Fibroblast of skin of abdomen (primary cell): Measurements from ENCODE around the gene SIVA1.

Source experiments
- DNase-seq: peaks from one replicate; pipeline ENCODE4 v3.0.0-alpha.2; 2013

SIVA1 gene

DNA sequence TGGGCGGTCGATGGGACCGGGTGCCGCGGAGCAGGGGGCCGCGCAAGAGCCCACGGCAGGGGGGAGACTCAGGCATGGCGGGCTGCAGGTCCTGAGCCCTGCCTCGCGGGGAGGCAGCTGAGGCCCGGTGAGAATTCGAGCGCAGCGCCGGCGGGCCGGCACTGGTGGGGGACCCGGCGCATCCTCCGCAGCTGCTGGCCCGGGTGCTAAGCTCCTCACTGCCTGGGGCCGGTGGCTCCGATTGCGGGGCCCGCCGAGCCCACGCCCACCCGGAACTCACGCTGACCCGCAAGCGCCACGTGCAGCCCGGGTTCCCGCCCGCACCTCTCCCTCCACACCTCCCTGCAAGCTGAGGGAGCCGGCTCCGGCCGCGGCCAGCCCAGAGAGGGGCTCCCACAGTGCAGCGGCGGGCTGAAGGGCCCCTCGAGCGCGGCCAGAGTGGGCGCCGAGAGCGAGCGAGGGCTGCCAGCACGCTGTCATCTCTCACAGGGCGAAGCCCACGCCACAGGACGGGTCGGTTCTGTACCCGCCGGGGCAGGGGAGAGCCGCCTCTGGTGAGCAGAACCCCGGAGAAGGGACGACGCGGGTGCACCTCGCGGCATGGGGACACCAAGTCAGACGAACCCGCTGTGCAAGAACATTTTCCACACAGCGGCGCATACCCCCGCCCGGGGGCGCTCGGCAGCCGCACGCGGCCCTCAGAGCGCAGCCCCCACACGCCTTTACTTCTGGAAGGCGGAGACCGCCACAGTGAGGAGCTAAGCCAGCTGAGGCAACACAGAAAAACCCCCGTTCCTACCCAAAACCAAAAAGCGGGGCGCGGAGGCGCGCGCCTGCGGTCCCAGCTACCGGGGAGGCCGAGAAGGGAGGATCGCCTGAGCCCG is 1.2 kb upstream of the SIVA1 start:
- DNase-seq: no peak

DNA sequence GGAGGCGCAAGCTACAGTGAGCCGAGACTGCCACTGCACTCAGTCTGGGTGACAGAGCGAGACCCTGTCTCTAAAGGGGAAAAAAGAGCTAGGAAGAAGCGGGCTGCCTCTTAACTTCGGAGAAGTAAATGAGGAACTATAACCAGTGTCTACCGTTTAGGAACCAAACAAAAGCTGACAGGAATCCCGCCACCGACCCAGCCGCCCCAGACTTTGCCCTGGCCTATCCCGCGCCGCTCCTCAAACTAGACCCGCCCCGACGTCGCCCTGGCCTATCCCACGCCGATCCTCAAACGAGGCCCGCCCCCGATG is 568 bp upstream of the SIVA1 start:
- no peak for DNase-seq

DNA sequence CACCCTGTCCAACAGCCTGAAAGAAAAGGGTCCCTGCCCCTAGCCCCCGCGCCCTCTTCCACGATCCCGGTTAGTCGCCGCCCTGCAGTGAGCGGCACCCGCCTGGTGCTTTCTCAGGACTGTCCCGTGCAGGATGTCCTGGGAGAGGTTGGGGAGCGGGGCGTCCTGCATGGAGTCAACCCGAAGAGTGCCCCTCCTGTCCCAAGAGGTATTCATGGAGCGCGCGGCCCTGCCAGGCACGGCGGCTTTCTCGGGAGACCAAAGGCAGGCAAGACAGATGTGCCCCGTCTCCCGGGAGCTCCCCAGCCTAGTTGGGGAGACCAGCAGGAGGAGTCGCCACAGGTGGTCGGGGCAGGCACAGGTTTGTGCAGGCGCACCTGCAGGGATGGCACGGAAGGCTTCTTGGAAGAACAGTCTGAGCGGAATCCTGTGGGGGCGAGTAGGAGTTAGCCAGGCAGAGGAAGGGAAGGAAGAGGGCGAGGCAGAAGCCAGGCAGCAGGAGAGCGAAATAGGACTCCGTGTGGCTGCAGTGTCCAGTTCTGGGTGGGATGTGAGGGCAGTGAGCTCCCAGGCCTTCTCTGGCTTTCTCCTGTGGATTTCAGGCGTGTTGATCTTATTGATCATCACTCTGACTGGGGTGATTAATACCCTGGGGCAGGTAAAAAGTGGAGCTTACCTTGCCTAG is 723 bp downstream of the SIVA1 start:
- DNase-seq: no peak

DNA sequence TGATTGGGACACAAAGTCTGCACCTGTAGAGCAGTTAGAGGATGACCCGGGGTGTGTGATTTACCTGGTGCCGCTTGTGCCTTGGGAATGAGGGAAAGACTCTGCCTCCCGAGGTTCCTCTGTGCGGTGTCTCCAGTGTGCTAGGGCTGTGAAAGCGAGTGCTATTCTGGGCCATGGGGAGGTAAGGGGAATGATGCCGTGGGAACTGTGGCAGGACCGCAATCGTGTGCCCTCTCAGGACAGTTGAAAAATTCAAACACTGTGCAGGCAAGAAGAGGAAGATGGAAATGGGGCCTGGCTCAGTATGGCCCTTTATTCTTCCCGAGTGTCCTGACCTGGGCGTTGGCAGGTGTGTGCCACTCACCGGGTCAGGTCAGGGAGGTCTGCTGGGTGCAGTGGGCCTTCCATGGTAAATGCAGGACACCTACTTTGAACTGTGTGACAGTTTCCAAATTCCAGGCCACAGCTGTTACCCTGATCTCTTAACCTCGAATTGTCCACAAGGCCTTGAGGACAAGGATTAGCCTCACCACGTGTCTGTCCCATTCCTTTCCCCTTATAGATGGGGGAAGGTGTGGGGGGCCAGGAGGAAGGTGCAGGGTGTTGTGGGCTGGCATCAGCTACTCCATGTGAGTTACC is 1.4 kb downstream of the SIVA1 start:
- no peak for DNase-seq

DNA sequence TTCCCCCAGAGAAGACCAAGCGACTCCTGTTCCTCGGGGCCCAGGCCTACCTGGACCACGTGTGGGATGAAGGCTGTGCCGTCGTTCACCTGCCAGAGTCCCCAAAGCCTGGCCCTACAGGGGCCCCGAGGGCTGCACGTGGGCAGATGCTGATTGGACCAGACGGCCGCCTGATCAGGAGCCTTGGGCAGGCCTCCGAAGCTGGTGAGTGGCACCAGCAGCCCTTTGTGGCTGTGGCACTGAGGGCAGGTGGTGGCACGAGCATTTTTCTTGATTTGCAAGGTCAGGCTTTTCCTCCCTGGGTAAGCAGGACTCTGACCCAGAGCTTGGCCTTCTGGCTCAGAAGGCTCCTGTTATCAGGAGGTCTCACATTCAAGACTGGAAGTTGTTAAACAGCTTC is 2.7 kb downstream of the SIVA1 start:
- DNase-seq: no peak

DNA sequence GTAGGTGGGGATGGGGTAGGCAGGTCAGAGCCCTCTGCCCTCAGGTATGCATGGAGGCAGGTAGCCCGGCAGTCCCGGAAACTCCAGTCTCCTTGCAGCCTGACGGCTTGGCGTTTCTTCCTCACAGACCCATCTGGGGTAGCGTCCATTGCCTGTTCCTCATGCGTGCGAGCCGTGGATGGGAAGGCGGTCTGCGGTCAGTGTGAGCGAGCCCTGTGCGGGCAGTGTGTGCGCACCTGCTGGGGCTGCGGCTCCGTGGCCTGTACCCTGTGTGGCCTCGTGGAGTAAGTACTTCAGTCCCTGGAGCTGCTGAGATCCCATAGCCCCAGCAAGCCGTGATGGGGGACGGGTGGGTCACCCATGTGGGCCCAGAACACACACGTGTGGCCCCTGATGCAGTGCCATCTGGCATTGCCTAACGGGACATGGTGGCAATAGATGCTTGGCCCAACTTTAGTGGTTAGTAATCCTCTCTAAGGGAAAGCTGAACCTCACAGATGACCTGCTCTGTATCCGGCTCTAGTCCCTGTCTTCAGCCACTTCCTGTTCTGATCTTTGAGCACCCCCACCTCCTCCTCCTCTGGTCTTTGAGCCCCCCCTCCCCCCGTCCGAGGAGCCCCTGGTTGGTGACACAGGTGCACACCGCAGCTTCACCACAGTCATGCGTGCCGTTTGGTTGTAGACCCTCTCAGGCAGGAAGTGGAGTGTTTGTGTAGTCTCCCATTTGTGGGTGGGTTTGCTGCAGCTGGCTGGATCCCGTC is 3.7 kb downstream of the SIVA1 start:
- DNase-seq: no peak

DNA sequence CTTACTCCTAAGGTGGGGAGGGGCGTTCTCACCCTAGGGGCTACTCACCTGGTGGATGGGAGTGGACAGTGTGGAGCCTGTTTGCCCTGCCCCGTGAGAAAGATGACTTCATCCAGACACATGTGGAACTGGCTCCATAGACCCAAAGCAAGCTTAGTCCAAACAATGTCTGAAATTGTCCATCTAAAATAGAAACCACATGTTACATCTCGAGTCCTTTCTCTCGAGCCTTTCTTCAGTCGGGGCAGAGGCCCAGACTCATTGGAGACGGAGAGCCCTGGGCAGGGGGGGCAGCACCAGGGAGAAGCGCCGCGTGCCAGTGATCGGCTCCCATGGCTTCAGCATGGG is 4.3 kb downstream of the SIVA1 start:
- no peak for DNase-seq

DNA sequence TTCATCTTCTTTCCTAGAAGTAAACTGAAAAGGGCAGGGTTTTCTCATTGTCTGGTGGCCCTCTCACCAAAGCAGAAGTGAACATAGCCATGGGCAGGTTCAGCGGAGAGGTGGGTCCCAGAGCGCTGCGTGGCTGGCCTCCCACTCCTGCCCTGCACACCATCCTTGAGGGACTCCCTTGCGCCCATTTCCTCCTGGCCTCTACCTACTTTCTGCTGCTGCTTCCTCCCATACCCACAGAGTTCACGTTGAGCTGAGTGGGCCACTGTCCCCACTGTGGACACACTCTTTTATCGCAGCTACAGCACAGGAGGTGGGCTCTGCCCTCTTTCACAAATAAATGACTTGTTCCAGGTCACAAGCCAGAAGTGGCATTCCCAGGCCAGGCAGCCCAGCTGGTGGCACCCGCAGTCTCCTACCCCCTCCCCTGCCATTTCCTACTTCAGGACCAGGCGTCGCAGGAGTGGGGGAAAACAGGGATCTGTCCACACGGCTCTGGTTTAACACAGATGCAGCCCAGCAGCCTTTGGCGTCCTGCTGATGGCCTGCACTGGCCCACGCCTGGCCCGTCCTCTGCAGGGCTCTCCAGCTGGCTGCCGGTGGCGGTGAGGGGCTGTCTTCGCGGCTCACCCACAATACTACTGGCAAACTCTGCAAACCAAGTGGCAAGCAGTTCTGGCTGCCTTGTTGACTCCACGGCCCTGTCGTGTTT is 4.9 kb downstream of the SIVA1 start:
- DNase-seq: no peak

DNA sequence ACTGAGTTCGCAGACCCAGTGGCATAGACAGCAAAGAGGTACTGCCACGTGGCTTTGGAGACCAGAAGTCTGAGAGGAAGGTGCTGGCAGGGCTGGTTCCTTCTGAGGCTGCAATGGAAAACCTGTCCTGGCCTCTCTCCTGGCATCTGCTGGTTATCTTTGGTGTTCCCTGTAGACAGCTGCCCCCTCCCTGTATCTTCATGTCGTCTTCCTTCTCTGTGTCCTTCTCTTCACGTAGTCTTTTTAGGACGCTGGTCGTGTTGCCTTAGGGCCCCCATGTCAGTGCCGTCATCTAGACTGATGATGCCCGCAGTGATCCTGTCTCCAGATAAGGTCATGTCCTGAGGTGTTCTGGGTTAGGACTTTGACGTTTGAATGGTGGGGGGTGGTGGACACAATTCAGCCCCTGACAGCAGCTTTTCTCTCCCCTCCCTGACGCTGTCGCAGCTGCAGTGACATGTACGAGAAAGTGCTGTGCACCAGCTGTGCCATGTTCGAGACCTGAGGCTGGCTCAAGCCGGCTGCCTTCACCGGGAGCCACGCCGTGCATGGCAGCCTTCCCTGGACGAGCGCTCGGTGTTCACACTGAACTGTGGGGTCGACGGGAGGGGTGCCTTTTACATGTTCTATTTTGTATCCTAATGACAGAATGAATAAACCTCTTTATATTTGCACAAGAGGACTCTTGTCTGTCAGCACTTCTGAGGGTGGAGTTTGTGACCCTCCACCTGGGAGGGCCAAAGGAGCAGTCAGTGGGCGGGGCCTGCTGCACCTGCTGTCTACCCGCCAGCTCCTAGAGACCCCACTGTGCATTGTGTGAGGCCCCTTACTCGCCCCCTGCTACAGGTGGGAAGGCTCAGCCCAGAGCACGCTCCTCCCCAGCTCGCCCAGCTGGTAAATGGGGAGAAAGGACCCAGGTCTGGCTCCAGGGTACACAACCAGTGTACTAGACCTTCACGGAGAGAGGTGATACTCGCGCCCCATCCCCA is 6.3 kb downstream of the SIVA1 start:
- DNase-seq: no peak

DNA sequence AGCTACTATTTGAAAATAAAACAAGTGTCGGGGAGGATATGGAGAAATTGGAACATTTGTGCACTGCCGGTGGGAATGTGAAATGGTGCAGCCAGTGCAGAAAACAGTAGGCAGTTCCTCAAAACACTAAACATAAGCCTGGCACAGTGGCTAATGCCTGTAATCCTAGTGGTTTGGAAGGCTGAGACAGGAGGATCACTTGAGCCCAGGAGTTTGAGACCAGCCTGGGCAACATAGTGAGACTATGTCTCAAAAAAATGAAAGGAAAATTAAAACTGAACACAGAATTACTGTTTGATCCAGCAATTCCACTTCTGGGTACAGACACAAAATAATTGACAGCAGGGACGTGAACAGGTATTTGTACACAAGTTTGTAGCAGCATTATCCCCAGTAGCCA is 12.6 kb downstream of the SIVA1 start:
- DNase-seq: no peak

DNA sequence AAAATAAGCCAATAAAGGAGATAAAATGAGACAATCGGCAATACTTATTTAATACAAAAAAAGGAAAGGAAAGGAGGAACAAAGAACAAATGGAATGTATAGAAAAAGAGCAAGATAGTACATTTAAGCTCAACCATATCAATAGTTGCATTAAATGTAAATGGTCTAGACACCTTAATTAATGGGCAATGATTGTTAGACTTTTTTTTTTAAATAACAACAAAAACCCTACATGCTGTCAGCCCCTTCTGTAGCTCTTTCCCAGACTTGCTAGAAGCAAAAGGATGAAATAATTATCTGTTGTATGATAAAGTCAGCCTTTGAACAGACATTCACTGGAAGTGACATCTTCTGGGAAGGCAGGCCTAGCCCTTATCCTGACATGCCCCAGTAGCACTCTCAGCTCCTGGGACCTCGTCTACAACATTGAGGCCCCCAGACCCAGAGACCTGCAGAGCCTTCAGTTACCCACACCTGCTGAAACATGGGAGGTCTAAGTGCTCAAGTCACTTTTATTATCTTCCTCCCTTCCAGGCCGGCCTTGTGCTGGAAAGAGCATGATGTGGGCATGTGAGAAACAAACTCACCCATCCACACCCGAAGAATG is 13.4 kb downstream of the SIVA1 start:
- DNase-seq: no peak

DNA sequence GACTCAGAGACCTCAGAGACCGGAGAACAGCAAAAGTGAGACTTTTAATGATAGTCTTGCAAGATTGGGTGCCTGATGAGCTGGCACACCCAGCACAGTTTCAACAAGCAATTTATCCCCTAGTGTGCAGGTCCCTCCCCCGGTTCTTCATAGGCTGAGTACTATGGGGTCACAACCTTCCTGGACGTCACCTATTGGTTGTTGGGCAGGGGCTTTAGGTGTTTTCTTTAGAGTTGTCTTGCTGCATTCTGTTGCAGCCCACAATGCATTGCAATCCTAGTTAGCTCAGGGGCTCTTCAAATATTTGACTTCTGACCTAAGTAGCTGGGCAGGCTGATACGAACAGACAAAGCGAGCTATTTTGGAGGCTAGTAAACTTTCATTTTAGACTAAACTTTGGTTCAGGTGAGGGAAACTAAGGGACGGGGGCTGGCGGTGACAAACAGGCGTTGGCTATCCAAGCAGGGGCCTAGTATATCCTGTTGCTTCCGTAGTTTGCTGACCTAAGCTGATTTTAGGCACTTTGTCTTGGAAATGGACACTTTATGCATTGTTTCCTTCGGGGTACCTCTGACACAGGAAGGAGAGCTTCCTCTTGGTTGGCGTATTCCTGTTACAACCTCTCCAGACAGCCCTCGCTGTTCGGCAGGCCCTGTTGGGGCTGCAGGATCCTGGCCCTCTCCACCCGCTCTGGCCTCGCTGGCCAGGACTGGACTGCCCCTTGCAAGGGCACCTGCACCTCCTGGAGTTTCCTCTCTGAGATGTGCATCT is 14.1 kb downstream of the SIVA1 start:
- DNase-seq: no peak

DNA sequence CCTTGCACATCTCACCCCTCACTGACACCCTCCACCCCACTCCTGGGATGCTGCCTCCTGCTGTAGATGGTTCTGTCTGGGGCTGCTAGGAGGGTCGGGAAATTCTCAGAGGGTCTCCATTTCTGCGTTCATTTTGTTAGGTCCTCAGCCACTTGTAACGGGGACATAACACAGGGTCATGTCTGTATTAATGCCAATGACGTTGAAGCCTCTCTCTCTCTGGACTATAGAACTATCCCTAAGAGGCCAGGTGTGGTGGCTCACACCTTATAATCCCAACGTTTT is 14.6 kb downstream of the SIVA1 start:
- no peak for DNase-seq

DNA sequence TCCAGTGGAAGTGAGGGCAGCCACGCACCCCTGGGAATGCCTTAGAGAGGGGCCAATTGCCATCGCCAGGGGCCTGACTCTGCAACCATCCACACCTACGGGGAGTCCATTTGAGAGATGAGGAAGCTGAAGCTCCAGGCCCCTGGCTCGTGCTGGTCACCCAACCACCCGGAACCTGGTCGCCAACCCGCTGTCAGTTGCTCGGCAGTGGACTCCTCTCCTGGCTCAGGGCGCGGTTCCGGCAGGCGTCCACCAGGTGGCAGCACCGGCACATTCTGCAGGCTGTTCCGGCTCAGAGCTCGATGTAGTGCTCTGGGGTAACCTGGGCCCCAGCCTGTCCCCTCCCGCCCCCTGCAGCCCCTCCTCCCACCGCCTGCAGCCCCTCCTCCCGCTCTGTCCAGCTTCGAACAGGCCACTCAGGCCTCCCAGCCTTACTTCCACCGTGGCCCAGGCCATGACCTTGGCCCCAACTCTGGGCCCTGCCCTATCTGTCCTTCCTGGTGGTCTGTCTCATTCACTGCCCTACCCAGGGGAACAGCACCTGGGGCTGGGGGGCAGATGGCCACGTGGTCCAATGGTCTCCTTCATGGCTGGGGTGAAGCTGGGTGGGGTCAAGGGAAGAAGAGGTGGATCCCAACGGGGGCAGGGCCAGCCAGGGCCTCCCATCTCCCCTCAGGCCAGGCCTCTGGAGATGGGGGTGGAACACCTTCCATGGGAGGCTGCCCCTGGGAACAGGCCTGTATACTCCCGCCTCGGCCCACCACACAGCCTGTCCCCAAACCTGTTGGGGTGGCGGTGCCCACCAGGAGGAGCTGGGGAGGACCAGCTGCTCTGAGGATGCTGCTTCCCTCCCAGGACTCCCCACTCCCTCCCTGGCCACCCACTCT is 15.7 kb downstream of the SIVA1 start:
- peak; percentile 74 for DNase-seq

DNA sequence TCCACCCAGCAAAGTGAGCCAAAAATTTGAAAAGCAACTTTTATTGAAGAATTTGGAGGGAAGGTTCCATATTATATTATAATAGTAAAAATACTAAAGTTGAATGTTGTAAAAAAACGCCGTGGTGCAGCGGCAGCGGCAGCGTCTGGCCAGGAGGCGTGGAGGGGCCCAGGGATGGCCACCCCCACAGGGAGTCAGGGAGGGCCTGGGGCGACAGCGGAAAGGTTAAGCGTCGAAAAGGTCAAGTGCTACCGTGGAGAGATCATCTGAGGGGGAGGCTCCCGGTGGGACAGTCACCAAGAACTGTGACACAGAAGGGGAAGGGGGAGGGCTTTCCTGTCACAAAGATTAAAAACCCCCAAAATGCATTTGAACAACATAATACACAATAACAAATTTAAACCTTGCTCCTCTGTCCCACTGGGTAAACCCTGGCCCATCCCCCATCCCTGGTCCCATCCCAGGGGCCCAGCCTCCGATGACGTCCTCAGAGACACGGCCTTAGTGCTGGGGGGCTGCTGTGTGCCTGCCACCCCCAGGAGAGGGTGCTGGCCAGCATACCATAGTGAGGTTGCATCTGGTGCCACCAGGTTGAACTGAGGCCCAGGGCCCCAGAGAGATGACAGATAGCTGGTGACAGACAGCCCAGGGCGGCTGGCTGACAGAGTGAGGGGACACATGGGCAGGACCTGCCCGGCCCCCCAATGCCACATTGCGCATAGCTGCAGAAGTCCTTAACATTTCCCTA is 16.6 kb downstream of the SIVA1 start:
- no peak for DNase-seq

DNA sequence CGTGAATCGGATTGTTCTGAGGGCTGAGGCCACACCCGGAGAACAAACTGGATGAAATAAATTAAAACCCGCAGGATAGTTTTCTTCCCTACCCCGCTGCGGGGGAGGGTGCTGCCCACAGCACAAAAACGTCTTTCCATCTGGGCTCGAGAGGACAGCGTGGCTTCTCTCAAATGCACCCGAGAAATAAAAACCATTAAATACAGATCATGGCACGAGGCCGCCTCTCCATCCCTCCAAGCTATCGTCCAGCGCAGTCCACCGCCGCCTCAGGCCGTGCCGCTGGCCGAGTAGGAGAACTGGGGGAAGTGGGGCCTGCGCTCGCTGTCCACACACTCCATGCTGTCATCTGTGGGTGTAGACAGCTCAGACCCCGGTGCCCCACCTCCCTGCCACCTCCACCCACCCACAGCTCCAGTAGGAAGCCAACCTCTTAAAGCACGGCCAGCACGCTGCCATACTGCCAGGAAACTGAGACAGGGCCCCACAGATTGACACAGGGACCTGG is 17.2 kb downstream of the SIVA1 start:
- no peak for DNase-seq

DNA sequence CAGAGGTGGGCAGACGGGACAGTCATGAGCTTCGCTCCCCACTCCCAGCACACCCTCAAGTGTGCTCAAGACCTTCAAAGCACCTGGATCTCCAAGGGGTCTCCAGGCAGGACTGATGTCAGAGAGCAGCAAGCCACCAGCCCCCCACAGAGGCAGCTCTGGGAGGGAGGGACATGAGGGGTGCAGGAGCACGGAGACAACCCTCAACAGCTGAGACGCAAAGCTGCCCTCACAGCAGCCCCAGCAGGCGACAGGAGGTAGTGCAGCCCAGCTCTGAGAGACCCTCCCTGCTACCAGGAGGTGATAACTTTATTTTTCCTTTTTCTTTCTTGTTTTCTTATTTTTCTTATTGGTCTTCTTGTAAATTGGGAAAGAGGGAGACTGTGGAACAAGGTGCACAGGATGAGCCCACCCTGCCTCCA is 17.9 kb downstream of the SIVA1 start:
- no peak for DNase-seq

DNA sequence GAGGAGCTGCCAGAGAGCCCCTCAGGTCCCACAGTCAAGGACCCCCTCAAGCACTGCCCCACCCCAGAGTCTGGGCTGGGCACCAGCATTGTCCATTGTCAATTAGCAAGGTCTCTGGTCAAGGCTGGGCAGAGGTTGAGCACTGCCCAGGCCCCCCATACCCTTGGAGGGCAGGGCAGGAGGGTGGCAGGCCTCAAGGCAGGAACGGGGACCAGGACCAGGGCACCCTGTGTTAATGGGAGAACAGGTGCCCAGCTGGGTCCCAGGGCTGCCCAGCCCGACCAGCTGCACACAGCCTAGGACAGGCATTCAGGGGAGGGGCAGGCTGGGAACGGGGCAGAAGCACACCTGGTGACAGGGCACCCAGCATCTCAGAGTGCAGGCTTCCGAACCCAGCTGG is 18.4 kb downstream of the SIVA1 start:
- no peak for DNase-seq
